Measurements from ENCODE around the gene LIPA.

GRCh38 chr10:89237849-89238248 is 13.7 kb downstream of the LIPA start:
- TF ChIP-seq CTCF (conservative IDR thresholded peaks at IDR 0.05; ENCODE audit: low read length) (no peak), EZH2phosphoT487 (IDR thresholded peaks at IDR 0.05; ENCODE audit: borderline replicate concordance, low read depth, low read length) (no peak)
